ENCODE data around the gene MYH9. TPM values are rescaled to one million over a fixed set of nuclear protein-coding genes. Genes with fewer than 3 reads are reported as not detected.
A peak's percentile ranks its signal among the peaks of the same experiment; 100 is the strongest.

The MYH9 gene
- total RNA-seq, 2 experiments from 2014 or later, result 112 to 223 TPM

DNA sequence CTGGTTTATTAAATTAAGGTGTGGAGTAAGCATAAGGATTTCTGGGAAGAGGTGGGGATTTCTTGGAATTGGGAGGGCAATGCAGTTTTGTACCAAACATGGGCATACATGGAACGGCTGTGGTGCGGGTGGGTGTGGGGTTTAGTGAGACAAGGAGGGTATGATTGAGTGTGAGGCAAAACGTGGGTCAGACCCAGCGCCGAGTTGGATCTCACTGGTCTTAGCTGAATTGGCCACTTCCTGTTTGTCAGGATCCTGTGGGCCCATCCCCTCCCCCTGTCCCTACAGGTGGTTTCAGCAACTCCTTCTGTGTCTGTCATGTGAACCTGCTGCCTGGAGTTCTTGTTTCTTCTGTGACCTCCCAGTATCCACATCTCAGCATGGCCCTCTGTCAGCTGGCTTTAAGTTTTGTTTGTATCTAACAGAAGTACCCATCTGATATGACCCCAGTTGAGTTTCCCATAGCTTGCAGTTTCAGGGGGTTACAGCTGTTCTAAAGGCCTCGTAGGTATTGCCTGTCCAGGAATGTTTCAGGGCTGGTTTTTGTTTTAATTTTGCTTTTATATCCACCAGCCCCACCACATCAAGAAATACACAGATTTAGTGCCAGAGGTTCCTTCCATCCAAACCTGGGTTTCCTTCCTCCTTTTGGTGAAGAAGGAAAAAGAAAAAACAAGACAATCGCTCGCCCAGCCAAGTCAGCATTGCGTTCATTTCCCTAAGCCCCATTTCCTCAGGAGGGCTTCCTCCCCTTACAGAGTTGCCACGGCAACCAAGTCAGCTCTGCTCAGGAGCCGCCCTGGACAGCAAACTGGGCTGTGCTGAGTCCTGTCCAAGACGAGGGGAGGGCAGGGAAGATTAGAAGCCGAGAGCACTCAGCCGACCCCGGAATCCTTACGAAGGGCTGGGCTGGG, 128.8 kb downstream of the MYH9 start:
- no peak for TF ChIP-seq EZH2phosphoT487 (IDR thresholded peaks at IDR 0.05; ENCODE audit: borderline replicate concordance, low read depth, low read length)
- TF ChIP-seq, protein P1, sequence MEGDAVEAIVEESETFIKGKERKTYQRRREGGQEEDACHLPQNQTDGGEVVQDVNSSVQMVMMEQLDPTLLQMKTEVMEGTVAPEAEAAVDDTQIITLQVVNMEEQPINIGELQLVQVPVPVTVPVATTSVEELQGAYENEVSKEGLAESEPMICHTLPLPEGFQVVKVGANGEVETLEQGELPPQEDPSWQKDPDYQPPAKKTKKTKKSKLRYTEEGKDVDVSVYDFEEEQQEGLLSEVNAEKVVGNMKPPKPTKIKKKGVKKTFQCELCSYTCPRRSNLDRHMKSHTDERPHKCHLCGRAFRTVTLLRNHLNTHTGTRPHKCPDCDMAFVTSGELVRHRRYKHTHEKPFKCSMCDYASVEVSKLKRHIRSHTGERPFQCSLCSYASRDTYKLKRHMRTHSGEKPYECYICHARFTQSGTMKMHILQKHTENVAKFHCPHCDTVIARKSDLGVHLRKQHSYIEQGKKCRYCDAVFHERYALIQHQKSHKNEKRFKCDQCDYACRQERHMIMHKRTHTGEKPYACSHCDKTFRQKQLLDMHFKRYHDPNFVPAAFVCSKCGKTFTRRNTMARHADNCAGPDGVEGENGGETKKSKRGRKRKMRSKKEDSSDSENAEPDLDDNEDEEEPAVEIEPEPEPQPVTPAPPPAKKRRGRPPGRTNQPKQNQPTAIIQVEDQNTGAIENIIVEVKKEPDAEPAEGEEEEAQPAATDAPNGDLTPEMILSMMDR (conservative IDR thresholded peaks at IDR 0.05; ENCODE audit: low read length), result no peak

DNA sequence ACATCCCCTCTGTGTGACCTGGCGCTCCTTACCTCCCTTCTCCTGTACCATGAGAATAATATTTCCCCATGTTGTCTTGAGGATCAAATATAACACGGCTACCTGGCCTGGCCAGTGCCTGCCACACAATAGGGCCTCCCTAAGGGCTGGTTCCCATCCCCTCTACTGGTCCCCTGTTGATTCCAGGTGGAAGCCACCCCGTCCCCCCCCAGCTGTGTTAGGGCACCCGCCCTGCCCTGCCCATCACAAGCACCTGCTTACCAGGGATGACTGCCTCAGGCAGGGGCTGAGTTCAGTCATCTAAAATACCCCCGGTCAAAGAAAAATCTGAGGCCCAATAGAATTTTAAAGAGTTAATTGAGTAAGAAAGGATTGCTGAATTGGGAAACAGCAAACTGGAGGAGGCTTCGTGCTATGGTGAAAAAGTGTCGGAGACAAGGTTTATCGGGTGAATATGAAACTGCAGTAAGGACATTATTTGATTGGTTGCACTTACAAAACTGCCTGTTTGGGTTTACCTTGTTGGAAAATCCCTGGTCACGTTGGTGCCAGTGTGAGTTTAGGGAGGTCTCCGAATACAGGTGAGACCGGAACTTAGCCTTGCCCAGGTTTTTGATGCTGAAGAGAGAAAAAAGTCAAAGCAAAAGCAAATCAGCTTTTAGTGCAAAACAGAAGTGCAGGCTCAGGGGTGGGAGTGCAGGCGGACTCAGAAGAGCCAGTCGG, 129.7 kb downstream of the MYH9 start:
- Histone ChIP-seq H2AFZ (ENCODE audit: low read length) (peak overlapping the region; percentile 94; the same call in 1 of the 2 replicates), H3K9me2 (ENCODE audit: insufficient read depth, low read length) (no peaks in the 10 kb centered on the region), H3K4me1 (ENCODE audit: insufficient read depth, low read length, poor library complexity, severe bottlenecking) (peaks cover 22% of the 10 kb centered on the region), H3K79me2 (ENCODE audit: insufficient read depth, low read depth, low read length) (no peaks in the 10 kb centered on the region), H4K20me1 (ENCODE audit: insufficient read depth, low read length) (no peaks in the 10 kb centered on the region), H3K4me2 (ENCODE audit: low read length) (peak overlapping the region; percentile 63), H3K4me3 (ENCODE audit: low read depth, low read length, poor library complexity, severe bottlenecking) (no peak overlapping the region), H3K9me3 (ENCODE audit: low read length) (no peaks in the 10 kb centered on the region), H3K27ac (ENCODE audit: low read depth, low read length, poor library complexity, severe bottlenecking) (no peak overlapping the region), H3K36me3 (ENCODE audit: insufficient read depth, low read length) (no peaks in the 10 kb centered on the region)
- intact Hi-C loops (cut with micrococcal nuclease; ENCODE audit: unreplicated experiment), result no loop called here
- TF ChIP-seq, protein P1 (conservative IDR thresholded peaks at IDR 0.05; ENCODE audit: low read length), result no peak
- no peak for TF ChIP-seq EZH2phosphoT487 (IDR thresholded peaks at IDR 0.05; ENCODE audit: borderline replicate concordance, low read depth, low read length)
- no TSS peak for BruUV-seq (replicated peaks)
- DNase-seq (ENCODE audit: low spot score), result no peak
- POLR2A ChIA-PET, result no interaction called here
- CTCF ChIA-PET (ENCODE audit: unreplicated experiment), result no interaction called here

More for the DNA sequence above, 128.8 kb downstream of the MYH9 start:
- Histone ChIP-seq H3K4me2 (ENCODE audit: low read length) (peak overlapping the region; percentile 63), H3K4me1 (ENCODE audit: insufficient read depth, low read length, poor library complexity, severe bottlenecking) (peaks cover 19% of the 10 kb centered on the region), H4K20me1 (ENCODE audit: insufficient read depth, low read length) (no peaks in the 10 kb centered on the region), H3K79me2 (ENCODE audit: insufficient read depth, low read depth, low read length) (no peaks in the 10 kb centered on the region), H3K4me3 (ENCODE audit: low read depth, low read length, poor library complexity, severe bottlenecking) (peak overlapping the region; percentile 14), H3K9me3 (ENCODE audit: low read length) (no peaks in the 10 kb centered on the region), H2AFZ (ENCODE audit: low read length) (peak overlapping the region; percentile 94), H3K36me3 (ENCODE audit: insufficient read depth, low read length) (no peaks in the 10 kb centered on the region), H3K9me2 (ENCODE audit: insufficient read depth, low read length) (no peaks in the 10 kb centered on the region), H3K27ac (ENCODE audit: low read depth, low read length, poor library complexity, severe bottlenecking) (peak overlapping the region; percentile 36)
- no TSS peak for BruUV-seq (replicated peaks)
- CTCF ChIA-PET (ENCODE audit: unreplicated experiment), result no interaction called here
- POLR2A ChIA-PET, result interaction anchor here (0.6 kb wide), 1 partner anchor 868 kb away, joined by 3 read pairs; no protein-coding TSS in a partner anchor
- peak; percentile 73 for DNase-seq (ENCODE audit: low spot score)
- intact Hi-C loops (cut with micrococcal nuclease; ENCODE audit: unreplicated experiment), result no loop called here
